Dermis microvascular lymphatic vessel endothelial cell (primary cell): Measurements from ENCODE around the gene NEMF. TPM values are rescaled to one million over a fixed set of nuclear protein-coding genes. Genes with fewer than 3 reads are reported as not detected.
"Not testable (repeated sequence)": the region's sequence is repeated elsewhere in the genome, so short reads cannot be mapped to it uniquely, and the experiment has no call there.

ENCODE experiments used
- DNase-seq, 2 donors: peaks; one replicate each; pipeline versions ENCODE4 v3.0.0 to v3.0.0-alpha.2; 2010; ENCODE audit warnings: low read depth in 2 of 2
- total RNA-seq: library from RNA; depleted of rRNA; stranded (reverse); fragments of >200 nt; gene quantifications from 2 replicates; pipeline ENCODE4 v1.2.1, GENCODE V29; 2014

The NEMF gene
- total RNA-seq, 1 donor from 2014 or later, result 37.1 TPM

DNA sequence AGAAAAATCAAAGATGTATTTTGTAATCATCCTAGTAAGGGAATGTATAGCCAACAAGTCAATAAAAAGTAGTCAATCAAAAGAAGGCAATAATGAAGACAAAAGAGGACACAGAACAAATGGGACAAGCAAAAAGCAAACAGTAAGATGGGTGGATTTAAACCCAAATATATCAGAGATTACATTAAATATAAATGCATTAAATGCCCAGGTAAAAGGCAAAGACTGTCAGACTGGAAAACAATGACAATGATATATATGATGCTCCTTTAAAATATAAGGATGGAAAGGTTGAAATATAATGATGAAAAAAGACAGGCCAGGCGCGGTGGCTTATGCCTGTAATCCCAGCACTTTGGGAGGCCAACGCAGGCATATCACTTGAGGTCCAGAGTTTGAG lies 35.7 kb downstream of the NEMF start:
- DNase-seq, result no peak

DNA sequence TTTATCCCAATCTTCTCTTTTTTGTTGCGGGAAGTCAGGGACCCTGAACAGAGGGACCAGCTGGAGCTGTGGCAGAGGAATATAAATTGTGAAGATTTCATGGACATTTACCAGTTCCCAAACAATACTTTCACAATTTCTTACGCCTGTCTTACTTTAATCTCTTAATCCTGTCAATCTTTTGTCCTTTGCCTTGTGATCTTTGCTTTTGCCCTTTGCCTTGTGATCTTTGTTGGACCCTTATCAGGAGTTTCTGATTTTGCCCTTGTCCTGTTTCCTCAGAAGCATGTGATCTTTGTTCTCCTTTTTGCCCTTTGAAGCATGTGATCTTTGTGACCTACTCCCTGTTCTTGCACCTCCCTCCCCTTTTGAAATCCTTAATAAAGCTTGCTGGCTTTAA lies 36.5 kb downstream of the NEMF start:
- not testable (repeated sequence) for DNase-seq

DNA sequence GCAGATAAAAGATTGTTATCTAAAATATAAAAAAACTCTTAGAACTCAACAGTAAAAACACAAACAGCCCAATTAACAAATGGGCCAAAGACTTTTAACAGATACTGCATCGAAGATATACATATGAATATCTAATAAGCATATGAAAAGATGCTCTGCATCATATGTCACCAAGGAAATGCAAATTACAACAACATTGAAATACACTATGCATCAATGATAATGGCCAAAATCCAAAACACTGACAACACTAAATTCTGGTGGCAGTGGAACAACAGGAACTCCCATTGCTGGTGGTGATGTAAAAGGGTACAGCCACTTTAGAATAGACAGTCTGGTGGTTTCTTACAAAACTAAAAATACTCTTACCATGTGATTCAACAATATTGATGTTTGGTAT lies 43.8 kb downstream of the NEMF start:
- DNase-seq, result no peak

DNA sequence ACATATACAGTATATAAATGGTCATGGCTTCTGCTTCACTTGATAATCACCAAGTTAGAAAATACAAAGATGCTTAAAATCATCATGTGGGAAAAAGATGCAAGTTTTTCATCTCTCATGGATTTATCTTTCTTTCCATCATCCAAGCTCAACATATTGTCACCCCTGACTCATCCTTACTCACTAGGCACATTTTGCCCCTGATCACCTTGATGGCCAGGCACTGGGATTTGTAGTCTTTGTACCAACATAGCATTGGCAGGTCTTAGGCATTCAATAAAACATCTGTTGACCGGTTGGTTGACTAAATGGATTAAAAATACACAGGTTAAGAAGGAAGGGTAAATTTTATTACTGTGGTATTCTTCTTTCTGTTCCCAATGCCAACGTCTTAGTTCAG lies 56.6 kb downstream of the NEMF start:
- DNase-seq, result no peak

DNA sequence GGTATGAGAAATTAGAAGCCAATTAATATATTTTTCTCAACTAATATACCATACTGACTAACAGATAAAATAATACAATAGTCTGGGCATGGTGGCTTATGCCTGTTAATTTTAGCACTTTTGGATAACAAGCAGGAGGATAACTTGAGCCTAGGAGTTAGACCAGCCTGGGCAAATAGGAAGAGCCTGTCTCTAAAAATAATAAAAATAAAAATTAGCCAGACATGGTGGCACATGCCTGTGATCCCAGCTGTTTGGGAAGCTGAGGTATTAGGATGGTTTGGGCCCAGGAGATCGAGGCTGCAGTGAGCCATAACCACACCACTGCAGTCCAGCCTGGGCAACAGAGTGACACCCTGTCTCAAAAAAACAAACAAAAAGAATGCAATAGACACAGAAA lies 60.0 kb downstream of the NEMF start:
- no peak for DNase-seq

DNA sequence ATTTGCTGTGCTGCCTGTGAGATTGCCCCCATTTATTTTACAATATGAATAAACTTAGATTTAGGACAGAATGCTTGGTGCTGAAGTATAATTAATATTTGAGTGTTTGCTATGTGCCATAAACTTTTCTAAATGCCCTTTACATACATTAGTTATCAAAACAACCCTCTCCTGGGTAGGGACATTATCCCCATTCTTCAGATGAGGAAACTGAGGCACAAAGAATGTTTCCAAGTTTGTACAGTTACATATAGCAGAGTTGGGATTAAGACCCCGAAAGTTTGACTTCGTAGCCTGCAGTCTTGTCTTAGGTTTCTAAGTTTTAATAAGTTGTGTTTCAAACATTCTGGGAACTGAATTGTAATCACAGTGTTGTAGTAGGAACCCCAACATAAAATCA lies 66.3 kb downstream of the NEMF start:
- no peak for DNase-seq

DNA sequence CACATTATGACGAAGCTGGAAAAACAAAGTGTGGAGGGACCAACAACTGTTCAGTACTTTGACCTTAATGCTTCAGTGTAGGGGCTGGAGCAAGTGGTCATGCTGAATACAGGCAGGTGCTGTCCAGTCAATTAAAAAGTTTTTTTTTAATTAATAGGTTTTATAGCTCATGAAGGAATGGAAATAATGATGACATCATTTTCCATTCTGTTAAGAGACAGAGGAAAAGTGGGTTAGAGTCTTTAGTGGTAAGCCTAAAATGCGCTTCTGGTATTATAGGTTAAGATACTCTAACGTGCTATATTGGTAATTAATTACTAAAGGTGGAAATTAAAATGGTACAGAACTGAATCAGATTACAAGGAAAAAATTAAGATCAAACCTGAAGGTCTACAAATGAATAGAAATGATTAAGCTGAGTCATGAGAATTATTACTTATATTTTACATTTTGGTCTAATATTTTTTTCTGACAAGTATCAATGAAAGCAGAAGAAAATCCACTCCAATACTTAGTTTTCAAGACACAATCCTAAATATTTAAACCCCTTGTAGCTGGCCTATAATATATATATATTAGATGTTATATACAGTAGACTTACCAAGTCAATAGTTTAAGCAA lies 69.1 kb downstream of the NEMF start:
- DNase-seq, result no peak

DNA sequence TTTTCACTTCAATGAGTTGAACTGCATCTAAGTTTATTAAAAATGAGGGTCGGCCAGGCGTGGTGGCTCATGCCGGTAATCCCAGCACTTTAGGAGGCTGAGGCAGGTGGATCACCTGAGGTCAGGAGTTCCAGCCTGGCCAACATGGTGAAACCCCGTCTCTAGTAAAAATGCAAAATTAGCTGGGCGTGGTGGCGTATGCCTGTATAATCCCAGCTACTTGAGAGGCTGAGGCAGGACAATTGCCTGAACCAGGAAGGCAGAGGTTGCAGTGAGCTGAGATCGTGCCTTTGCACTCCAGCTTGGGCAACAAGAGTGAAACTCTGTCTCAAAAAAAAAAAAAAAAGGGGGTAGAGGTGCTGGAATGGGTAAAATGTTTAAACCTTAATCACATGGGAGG lies 71.5 kb downstream of the NEMF start:
- DNase-seq, result not testable (repeated sequence)

DNA sequence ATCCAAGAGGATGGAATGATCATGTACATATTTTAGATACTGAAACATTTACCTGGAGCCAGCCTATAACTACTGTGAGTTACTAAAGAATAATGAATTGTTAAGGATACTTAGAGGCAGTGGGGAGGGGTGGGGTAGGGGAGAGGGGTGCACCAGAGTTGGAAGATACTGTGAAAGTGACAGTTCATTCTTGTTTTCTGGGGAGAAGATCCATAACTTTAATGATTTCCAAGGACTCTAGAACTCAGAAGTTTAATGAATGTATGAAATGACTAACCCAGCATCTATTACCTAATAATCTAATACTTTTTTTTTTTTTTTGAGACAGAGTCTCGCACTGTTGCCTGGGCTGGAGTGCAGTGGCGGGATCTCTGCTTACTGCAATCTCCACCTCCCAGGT lies 74.2 kb downstream of the NEMF start:
- DNase-seq, result no peak

DNA sequence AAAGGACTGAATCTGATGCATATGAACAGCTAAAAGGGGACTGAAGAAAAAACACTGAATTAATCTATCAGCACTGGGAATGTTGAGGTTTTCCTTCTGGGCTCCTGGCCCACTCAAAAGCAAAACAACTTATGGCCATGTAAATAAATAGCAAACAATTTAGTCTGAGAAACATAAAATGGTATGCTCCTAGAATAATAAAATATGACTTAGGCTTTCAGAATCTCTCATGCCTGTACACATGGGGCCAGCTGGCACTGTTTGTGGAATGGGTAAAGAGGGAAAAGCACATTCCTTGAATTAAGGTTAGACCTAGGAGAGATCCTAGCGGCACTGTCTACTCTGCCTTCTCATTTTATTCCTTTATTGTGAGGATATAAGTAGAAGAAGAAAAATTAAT lies 78.5 kb downstream of the NEMF start:
- no peak for DNase-seq

DNA sequence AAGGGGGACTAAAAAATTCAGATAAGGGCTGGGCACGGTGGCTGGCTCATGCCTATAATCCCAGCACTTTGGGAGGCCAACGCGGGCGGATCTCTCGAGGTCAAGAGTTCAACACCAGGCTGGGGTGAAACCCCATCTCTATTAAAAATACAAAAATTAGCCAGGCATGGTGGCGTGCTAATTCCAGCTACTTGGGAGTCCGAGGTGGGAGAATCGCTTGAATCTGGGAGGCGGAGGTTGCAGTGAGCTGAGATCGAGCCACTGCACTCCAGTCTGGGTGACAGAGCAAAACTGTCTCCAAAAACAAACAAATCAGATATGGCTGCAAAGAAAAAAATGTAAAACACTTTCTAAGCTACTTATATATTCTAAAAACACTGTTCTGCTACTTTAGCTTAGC lies 80.9 kb downstream of the NEMF start:
- not testable (repeated sequence) for DNase-seq

DNA sequence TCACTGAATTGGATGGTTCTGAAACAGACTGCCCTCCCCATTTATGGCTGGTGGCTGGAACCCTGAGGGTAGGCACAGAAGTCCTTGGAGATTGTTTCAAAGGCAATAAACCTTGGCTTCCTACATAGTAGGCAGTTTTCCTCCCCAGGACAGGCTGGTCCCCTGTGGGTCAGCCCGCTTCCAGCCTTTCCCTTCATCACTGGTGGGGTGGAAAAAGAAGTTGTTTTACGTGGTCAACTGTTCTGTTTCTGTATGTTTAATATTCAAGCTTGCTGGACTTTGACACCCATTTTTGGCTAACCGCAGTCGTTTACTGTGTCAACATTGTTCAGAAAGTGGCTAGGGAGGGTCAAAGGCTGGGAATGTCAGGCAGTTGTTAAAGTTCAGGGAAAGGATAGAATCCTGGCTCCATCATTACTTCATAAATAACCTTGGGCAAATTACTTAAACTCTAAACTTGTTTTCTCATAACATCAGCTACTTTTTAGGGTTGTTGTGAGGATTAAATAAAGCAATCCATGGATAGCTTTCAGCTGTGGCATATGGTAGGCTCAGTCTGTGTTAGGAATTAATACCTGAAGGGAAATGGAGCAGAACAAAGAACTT lies 82.3 kb downstream of the NEMF start:
- DNase-seq, result no peak

DNA sequence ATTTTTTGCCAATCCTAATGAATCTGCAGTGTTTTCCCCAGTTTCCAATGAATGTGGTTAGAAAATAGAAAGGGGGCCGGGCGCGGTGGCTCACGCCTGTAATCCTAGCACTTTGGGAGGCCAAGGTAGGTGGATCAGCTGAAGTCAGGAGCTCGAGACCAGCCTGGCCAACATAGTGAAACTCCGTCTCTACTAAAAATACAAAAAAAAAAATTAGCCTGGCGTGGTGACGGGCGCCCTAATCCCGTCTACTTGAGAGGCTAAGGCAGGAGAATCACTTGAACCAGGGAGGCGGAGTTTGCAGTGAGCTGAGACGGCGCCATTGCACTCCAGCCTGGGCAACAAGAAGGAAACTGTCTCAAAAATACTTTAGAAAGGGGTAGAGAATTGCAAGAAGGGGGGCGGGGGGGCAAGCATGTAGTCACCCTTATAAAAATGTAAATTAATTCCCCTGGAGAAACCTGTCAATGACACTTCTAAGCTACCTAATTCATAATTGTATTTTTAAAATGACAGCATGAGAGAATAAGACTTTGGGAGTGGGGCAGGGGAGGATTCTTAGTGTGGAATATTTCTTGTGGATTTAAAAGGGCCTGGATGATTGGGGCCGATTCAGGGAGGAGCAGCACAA lies 82.9 kb downstream of the NEMF start:
- no peak for DNase-seq

DNA sequence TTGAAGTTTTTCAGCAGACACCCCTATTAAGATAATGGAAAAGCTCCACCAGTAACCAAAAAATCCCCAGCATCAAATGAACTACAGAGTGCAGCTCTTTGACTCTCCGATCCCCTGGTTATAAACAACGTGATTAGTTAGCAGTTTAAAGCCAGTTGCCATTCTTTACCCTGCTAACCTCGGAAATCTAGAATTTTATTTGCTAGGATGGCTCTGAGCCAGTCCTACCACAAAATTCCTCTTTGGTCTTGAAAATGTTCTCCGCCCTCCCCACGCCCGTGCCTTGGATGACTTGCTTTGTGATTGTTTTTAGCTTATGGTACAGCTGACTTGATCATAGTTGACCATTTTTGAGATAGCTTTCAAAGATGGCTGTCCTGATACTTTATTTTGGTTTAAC lies 83.4 kb downstream of the NEMF start:
- DNase-seq, result no peak

DNA sequence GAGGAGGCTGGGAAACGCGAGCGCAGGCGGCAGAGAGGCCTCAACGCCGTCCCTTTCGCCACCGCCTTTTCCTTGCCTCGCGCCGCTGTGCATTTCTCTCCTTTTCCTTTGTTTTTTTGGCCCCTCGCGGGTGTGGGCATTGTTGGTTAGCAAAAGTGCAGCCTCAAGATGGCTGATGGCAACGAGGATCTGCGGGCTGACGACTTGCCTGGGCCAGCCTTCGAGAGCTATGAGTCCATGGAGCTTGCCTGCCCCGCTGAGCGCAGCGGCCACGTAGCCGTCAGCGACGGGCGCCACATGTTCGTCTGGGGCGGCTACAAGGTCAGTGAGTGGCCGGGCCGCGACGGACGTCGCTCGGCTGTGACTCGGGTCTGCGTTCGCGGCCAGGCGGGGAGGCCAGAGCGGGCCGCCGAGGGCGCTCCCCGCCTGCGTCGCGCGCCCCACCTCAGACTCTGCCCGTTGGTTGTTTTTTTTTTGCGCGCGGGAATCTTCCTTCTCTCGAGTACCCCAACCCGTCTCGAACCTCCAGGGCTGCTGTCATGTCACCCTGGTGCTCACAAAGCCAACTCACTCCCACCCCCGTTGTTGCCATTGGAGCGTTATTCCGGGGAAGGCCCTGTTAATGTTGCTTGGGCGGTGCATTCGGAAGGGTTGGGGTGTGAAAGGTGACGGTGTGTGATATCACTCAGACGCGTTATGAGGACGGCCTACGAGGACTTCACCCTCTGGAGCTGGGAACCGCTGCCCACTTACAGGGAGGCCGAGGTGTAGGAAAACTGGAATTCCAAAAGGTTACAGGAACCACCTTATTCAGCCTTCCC lies 84.1 kb downstream of the NEMF start:
- peak; percentile 53 to 81 for DNase-seq

DNA sequence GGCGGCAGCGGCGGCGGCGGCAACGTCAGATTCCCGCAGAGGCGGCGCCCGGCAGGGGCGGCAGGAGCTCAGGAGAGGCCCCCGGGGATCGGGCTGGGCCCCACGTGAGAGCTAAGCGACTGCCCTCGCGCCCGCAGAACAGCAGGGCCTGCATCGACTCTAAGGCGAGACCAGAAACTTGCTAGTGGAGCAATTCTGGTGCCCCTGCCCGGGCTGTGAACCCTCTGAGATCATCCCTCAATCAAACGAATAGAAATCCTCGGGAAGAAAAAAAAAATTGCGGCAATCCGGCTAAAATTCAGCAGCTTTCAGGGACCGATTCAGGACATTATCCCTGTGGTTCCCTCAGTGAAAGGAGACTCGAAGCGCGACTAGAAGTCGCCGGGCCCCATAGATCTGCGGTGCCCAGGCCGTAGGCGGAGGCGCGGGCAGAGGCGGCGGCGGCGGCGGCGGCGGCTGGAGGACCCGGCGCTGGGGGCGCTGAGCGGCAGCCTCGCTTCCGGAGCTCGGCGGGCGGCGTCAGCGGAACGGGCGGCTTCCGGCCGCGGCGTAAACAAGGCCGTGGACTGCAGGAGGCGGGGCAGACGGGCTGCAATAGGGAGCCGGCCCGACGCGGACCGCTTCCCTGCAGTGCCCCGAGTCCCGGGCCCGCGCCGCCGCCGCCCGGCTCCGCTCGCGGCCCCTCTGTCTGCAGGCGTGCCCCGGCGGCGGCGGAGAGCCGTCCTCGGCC lies 84.9 kb downstream of the NEMF start, which contains the start of gene KLHDC2:
Gene KLHDC2, plus strand, starts transcription at position 583 of the 730 bp plus-strand sequence. CDS start 316 bp downstream, outside the sequence.
- peak; percentile 72 to 93 for DNase-seq

DNA sequence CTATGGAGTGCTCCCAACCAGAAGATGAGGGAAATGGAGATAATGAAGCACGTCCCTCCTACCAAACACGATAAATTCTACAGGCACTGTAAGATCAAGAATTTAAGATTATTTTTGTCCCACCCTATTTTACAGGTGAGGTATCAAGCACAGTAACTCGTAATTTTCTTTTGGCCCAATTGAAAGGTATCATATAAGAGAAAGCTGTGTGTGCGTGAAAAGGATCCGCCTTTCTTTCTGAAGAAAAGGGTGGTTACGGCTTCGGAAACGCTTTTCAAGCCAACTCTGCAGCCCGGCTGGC lies 85.4 kb downstream of the NEMF start:
- DNase-seq, result peak in 1 of 2 donors; percentile 0

DNA sequence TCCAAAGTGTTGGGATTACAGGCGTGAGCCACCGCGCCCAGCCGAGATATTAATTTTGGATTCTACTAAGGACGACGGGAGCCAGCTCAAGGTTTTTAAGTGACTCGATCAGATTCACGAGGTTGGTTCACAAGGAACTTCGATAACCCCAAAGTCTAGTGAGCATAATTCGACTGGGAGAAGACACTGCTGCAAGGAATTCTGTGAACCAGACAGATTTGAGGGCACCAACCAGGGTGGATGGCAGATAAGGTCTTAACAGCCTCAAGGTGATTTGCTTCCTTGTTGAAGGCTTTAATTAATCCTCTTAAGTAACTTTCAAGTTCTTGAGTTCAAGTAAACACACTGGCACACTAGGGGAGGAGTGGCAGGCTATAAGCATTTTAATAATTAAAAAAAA lies 85.7 kb downstream of the NEMF start:
- peak in 1 of 2 donors; percentile 1 for DNase-seq

DNA sequence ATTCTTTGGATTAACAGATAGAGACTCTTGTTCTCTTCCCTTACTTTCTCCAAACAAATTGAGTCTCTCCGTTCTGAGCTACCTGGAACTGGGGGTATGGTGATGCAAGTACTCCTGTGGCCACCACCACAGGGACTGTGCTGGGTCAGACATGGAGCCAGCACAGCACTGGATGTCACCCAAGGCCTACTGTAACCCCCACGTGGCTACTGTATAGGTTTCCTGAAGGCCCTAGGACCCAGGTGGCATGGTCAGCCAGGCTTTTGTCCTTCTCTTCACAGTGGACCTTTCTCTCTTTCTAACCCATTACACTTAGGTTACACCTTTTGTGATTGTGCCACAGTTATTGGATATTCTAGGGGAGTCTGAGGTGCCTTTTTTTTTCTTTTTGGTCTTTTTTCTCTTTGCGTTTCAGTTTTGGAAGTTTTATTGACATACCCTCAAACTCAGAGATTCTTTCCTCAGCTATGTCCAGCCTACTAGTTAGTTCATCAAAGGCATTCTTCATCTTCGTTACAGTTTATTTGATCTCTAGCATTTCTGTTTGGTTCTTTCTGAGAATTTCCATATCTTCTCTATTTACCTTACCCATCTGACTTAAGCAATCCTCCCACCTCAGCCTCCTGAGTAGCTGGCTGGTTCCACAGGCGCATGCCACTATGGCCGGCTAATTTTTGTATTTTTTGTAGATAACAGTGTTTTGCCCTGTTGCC lies 90.6 kb downstream of the NEMF start:
- no peak for DNase-seq

DNA sequence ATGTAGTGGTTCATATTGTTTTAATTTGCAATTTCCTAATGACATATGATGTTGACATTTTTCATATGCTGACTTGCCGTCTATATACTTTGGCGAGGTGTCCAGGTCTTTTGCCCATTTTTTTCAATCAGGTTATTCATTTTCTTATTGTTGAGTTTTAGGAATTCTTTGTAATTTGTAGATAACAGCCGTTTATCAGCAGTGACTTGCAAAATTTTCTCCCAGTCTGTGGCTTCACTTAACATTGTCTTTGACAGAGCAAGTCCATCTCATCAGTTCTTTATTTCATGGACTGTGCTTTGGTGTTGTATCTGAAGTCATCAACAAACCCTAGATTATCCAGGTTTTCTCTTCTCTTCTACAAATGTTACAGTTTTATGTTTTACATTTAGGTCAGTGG lies 97.2 kb downstream of the NEMF start:
- DNase-seq, result no peak

DNA sequence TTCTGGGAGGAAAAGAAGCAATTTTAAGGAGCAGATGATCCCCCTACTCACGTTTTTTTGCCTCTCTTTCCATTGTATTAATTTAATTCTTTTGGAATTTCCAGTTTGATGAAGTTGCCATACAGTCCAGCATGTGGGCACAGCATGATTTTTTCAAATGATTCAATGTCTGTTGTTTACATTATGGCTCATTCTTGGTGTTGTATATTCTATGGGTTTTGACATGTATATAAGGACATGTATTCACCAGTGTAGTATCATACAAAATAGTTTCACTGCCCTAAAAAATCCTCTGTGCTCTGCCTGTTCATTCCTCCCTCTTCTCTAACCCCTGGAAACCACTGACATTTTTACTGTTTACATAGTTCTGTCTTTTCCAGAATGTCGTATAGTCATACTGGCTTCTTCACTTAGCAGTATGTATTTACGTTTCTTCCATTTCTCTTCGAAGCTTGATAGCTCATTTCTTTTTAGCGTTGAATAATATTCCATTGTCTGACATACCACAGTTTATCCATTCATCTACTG lies 98.0 kb downstream of the NEMF start:
- DNase-seq, result no peak
